Activated effector memory CD4-positive, alpha-beta T cell treated with anti-CD3 and anti-CD28 coated beads, Interleukin-2, amount 50 U/mL, for 16 hours (primary cell): ENCODE results near the gene SLC7A1.
A peak's percentile ranks its signal among the peaks of the same experiment; 100 is the strongest.

Source experiments
- DNase-seq: peaks from one replicate; pipeline ENCODE4 v3.0.0-alpha.2; 2020

Gene SLC7A1

DNA sequence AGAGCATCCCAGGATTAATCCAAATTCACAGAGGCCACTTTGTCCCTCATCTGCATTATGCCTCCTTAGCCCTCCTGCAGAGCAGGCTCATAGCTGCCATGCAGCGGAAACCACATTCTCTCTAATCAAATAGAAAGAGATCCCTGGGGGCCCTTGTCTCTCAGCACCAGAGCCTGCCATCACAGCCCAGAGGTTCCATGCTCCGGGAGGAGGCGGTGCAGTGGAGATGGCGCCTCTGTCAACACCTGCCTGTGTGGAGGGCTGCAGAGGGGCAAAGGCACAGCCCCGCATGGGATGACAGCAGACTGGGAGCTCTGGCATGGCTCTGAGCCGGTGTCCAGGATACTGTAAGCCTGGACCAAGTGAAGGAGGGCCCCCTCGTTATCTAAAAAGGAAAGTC, 111.3 kb downstream of the SLC7A1 start:
- DNase-seq = no peak

DNA sequence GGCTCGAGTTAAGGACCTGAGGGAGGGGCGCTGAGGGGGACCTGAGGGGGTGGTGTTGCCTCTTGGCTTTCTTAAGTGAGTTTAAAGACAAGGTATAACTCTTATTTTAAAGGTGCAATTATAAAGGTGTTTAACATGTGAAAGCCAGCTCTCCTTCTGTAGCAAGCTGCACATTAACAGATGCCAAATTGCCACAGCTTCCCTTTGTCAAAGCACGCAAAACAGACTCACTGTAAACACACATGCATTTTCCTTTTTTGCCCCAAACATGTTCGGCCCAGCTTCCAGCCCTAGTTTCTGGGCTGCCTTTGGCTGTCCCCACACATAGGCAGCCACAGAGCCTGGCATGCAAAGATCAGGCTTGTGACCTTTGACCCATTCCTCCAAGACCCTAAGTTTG, 111.9 kb downstream of the SLC7A1 start:
- DNase-seq = no peak

DNA sequence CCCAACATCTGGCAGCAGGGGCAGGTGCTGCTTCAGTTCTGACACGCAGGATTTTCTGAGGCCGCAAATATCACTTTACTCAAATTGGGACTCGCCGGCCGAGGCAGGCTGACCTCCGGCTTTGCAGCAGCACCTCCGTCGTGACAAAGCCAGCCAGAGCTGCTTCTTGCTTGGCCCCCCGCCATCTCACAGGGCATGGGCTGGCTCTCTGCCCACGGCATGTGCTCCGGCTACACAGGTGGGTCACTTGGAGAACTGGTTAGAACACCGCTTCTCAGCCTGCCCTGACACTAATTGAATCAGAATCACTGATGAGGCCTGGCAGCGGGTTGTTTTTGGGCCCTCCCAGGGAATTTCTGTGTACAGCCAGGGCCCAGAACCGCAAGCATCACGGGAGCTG, 112.3 kb downstream of the SLC7A1 start:
- DNase-seq = no peak

DNA sequence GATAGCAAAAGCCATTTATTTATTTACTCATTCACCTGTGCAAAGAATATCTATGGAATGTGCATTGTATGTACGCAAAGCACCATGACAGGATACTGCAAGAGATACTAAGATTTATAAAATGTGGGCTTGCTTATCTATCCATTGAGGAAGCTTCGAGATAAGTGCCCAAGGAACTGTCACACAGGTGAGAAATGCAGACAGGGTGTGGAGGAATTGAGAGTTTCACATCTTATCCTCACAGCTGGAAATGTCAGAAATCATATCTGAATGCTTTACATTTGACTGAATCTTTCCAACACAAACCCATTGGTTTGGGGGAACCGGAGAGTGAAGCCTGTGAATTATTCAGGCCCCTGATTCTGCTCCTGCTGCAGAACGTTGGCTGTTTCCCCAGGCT, 113.0 kb downstream of the SLC7A1 start:
- DNase-seq = no peak

DNA sequence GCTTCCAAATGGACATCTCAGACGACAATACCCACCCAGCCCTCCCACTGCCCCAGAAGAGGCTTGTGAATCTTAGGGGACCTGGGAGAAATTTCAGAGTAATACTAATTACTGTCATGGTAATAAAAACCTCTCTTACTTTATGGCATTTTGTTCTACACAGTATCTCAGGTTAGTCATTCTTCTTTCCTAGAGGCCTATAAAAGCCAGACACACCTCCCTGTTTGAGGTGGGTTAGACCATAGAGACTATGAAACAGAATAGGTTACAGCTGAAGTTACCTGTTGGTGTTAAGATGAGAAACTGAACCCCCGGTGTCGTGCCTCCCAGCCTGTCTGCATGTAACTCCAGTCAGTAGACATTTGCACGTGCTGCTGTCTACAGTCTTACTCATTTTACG, 113.9 kb downstream of the SLC7A1 start:
- DNase-seq = no peak

DNA sequence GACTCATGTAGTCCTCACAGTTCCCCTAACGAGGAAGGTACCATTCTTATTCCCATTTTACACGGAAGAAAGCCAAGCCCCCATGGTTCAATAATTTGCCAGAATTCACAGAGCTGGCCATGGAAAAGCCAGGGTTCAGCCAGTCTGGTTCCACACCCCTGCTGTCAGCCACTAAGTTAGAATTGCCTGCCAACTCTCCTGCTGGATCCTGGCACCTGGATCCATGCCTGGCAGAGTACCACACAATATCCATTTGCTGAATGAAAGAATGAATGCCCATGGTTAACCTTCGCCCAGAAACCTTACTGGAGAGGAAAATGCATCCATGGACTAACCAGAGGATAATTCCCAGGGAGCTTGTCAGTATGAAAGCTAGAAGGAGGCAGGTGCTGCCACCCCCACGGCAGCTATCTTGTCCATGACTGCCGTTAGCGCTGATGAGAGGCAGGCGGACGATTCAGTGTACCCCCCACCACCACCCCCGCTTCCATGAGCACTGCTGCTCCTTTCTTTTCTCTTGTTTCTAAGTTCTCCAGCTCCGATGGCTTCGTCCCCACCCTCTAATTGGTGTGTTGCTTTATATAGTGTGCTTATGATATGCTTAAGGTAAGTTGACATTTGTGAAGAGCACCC, 114.5 kb downstream of the SLC7A1 start:
- no peak for DNase-seq

DNA sequence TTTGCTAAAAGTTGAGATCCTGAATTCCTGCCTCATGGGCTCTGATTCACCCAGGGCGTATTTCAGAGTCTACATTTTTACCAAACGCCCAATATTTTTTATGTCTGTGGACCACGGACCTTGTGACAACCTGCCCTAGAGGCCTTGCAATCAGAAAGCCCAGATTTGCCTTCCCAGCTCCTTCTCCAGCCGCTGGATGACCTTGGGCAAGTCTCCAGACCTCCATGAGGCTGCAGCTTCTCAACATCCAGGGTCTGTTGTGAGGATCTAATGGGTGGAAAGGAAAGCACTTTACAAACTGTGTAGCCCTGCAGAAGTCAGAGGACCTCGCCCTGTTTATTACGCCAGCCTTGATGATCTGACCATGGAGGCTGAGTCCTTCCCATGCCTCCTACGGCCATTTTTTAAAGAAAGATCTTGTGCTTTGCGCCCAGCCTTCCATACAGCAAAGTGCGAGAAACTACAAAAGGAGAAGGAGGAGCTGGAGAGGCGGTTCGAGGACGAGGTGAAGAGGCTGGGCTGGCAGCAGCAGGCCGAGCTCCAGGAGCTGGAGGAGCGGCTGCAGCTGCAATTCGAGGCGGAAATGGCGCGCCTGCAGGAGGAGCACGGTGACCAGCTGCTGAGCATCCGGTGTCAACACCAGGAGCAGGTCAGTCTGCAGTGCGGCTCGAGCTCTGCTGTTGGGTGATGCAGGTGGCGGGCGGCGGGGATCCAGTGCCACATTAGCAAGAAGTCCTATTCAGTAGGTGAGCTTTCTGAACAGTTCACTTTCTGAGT, 115.6 kb downstream of the SLC7A1 start:
- DNase-seq = no peak

DNA sequence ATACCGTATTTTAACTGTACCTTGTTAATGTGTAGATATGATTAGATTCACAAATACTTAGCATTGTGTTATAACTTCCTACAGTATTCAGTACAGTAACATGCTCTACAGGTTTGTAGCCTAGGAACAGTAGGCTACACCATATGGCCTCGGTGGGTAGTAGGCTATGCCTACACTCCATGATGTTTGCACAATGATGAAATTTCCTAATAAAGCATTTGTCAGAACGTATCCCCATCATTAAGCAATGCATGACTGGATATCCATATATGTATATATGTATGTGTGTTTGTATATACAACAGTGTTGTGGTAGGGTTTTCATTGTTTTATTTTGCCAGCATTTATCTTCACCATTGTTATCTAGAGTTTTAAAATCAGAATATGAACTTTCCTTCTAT, 119.4 kb downstream of the SLC7A1 start:
- DNase-seq = no peak

DNA sequence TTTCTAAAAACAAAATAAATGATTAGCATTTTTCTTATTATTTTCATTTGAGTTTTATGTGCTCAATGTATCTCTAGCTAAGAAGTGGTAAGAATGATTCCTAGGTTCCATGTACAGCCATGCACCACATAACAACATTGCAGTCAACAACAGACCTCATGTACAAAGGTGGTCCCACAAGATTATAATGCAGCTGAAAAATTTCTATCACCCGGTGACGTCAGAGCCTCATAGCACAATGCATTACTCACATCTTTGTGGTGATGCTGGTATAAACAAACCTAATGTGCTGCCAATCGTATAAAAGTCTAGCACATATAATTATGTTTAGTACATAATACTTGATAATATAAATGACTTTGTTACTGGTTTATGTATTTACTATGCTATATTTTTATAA, 120.5 kb downstream of the SLC7A1 start:
- no peak for DNase-seq

DNA sequence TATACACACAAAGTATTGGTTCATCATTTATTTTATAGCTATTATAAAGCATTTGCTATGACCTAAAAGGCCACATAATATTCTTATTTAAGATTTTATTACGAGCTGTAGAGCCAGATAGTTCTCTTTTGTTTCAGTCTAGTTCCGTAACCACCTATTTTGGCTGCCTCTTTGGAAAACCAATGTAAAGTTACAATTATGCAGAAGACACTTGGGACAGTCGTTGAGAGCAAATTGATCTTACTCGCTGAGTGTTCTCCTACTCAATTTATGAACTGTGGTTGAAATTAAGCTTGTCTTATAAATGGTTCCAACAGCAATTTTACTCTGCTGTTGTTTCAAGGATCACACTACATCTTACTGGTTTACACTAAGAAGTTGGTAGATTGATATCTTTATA, 122.3 kb downstream of the SLC7A1 start:
- DNase-seq = no peak

DNA sequence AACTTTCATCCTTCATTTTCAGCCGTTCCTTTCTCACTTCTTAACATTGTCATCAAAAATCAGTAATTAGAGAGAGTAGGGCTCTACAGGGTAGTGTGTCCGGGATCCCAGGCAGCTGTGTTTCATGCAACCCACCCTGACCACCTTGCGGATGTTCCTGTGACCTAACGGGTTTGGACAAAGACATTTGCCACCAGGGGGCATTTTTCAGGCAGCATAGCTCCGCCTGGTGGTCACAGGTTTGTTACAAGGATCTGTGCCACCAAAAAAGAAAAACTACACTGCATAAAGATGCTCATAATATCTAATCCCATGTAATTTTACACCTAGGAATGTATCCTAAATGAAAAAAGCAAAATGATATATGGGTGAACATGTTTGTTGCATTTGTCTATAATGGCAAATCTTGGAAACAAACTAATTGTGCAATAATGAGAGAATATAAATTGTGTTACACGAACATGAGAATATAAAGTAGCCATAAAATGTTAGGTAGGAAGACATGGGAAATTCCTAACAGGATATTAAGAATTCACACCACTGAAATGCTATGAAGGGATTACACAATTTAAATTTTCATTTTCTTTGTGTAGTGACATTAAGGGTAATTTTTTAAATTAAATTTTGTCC, 123.0 kb downstream of the SLC7A1 start:
- peak; percentile 82 for DNase-seq

DNA sequence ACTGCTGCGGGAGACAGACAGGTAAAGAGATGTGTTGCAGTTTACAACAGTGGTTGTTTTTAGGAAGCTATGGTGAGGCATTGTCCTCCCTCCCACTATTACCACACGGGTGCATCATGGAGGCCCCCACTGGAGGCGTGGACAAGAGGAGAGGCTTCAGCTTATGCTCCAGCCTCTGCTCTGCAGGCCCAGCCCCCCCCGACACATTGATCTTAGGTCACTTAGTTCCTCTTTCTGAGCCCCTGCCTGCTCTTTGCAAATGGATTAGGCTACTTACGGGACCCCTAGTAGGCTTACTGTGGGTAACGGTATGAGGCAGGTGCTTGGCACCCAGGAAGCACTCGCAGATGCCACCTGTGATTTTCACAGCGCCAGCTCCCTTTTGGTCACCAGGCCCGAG, 123.9 kb downstream of the SLC7A1 start:
- no peak for DNase-seq

DNA sequence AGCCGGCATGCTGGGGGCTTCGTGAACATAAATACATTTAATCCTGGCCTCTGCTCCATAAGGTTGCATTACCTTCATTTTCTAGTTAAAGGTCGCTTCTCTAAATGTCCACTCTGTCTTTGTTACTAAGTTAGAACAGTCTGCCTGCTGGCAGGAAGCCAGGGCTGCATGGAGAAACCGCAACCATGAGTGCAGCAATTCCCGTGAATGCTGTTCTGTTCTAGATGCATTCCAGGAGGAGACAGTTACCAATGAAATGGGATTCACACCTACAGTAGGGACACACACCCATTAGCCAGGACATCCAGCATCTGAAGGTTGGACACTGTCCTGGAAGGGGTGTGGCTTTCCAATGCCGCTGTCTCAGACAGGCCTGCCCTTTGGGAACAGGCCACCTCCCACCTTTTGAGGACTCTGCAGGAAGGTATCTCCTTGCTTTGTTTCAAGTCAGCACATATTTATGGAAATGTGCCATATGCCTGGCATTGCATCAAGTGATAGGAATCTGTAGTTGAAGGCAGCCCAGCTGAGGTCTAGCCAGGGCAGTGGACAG, 129.7 kb downstream of the SLC7A1 start:
- DNase-seq = no peak

DNA sequence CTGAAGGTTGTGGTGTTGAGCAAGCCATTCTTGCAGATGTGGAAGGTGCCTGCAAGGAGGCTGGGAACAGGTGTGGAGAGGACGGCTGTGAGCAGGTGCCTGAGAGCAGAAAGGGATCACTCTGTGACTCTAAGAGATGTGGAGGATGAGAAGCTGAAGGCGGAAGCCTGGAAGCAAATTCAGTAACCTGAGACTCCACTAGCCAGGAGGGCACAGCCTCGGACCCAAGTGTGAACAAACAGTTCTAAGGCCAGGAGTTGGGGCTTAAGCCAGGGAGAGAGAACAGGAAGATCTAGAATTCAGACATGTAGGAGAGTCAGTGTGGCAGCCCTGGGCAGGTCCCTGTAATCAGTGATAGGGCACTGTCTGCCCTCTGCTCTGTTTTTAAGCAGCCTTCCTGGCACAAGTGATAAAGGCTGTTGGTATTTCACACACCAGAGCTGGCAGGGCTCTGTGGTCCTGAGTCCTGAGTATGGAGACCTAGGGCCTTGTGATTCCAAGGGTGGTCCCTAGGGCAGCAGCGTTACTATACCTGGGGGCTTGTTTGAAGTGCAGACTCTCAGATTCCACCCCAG, 131.3 kb downstream of the SLC7A1 start:
- no peak for DNase-seq

DNA sequence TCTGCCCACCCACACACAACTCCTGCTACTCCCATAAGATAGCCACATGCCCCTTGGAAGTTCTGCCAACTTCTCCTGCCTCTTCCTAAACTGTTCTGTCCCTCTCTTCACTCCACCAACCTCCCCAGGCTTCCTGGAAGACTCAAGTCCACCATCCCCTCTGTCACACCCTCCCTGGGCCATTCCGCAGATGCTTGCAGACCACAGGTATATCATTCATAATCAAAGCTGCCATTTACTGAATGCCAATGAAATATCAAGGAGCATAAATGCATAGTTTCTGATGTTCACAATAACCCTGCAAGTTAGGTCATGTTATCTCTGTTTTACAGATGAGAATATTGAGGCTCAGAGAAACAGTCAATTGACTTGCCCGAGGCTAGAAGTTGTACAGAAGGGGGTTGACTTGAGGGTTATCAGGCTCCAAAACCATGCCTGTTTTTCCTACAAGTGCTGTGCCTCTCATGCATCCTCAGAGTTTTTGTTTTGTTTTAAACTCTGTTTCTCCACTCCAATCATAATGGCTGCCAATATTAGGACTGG, 135.6 kb downstream of the SLC7A1 start:
- no peak for DNase-seq
